Esophagus muscularis mucosa (tissue), 4 donors: Measurements from ENCODE around the gene ELAC2. TPM values are rescaled to one million over a fixed set of nuclear protein-coding genes. Genes with fewer than 3 reads are reported as not detected.

ENCODE experiments used
- DNase-seq: peaks from one replicate; pipeline ENCODE4 v3.0.0-alpha.2; 2017; ENCODE audit errors: extremely low spot score
- H3K27ac ChIP-seq, 4 donors: fragments of 200-600 bp; sonication (generic); replicated peaks in 1 of 4; 1 replicate in 3 of 4; 2 replicates in 1 of 4; pipeline ENCODE4 v1.5.1; 2016 to 2019; ENCODE audit warnings: mild to moderate bottlenecking in 1 of 4
- H3K27me3 ChIP-seq, 4 donors: fragments of 200-600 bp; sonication (generic); one replicate each; pipeline versions ENCODE4 v1.5.1 to v1.6.0; 2016 to 2019
- H3K36me3 ChIP-seq, 4 donors: fragments of 200-600 bp; sonication (generic); one replicate each; pipeline ENCODE4 v1.5.1; 2016 to 2019
- H3K4me1 ChIP-seq, 4 donors: fragments of 200-600 bp; sonication (generic); one replicate each; pipeline ENCODE4 v1.5.1; 2016 to 2019
- H3K4me3 ChIP-seq, 4 donors: fragments of 200-600 bp; sonication (generic); 1 replicate in 2 of 4; 2 replicates in 2 of 4; pipeline ENCODE4 v1.5.1; 2016 to 2019; ENCODE audit warnings: mild to moderate bottlenecking in 4 of 4, moderate library complexity in 1 of 4
- H3K9me3 ChIP-seq, 4 donors: fragments of 200-600 bp; sonication (generic); 1 replicate in 3 of 4; 2 replicates in 1 of 4; pipeline ENCODE4 v1.5.1; 2016 to 2019
- CTCF ChIP-seq, 3 experiments: fragments of 200-600 bp in 2 of 3; fragments of 450-650 bp in 1 of 3; sonication (generic) in 2 of 3; IDR thresholded peaks; one replicate each; pipeline ENCODE4 v1.5.1; 2017 to 2019; ENCODE audit warnings: antibody characterized with exemption in 3 of 3, mild to moderate bottlenecking in 2 of 3, moderate library complexity in 1 of 3
- EP300 ChIP-seq: sonication (generic); formaldehyde crosslinking; IDR thresholded peaks from one replicate; pipeline ENCODE4 v1.6.1; 2017; ENCODE audit warnings: antibody characterized with exemption
- POLR2A ChIP-seq: fragments of 450-650 bp; IDR thresholded peaks from one replicate; pipeline ENCODE4 v1.6.1; 2017; ENCODE audit warnings: antibody characterized with exemption, moderate library complexity, mild to moderate bottlenecking, low read depth
- POLR2AphosphoS5 ChIP-seq, 2 donors: sonication (generic); formaldehyde crosslinking; IDR thresholded peaks; one replicate each; pipeline ENCODE4 v1.6.1; 2017; ENCODE audit warnings: antibody characterized with exemption in 2 of 2
- WGBS: methylation state at CpG from one replicate; pipeline ENCODE4 v1.1.5; 2018; 5-methylcytosine and 5-hydroxymethylcytosine counted together
- intact Hi-C: fragments of 100-400 bp; cut with DNase I; formaldehyde crosslinking; loops from one replicate; pipeline ENCODE4 v1.15.1; 2023
- total RNA-seq, 4 donors: library from RNA; depleted of rRNA; stranded (reverse); fragments of >200 nt; gene quantifications; one replicate each; pipeline versions ENCODE4 v1.1.0 to v1.2.1, GENCODE V29; 2016

ELAC2 gene
- total RNA-seq = 10 to 100 TPM; 55.5 to 94.7 (median 90.1) TPM

- WGBS = 2% methylated on average over 16 of the region's 79 CpGs
- TF ChIP-seq POLR2AphosphoS5 (IDR thresholded peaks at IDR 0.05) (peak; percentile 76 to 91), EP300 (no peak), CTCF (IDR thresholded peaks at IDR 0.05) (peak in 1 of 3 experiments; percentile 14), POLR2A (peak; percentile 40)
- DNase-seq = peak; percentile 99
- H3K4me1 ChIP-seq = peaks cover 6 to 27% (median 22%) of the 10 kb centered on the region in 4 donors
- H3K36me3 ChIP-seq = peaks cover 28 to 37% (median 36%) of the 10 kb centered on the region in 4 donors
- peak within 1 kb of the TSS; percentile 82 to 99 (median 90) for H3K4me3 ChIP-seq
- H3K27ac ChIP-seq = peak within 1 kb of the TSS; percentile 78 to 90 (median 86)
- H3K27me3 ChIP-seq = no peaks in the 10 kb centered on the region
- intact Hi-C loops = loop anchor here (10.0 kb wide), 1 partner anchor 993 kb away; the partner anchor contains the start of gene MAP2K4
- H3K9me3 ChIP-seq = no peaks in the 10 kb centered on the region
Measured at GRCh38 chr17:13017655-13018459, at the start of gene ELAC2. ELAC2 (minus strand) TSS chr17:13018027; CDS start chr17:13017947, 80 bp downstream.

GRCh38 chr17:13065032-13065431 lies 47.2 kb upstream of the ELAC2 start:
- H3K36me3 ChIP-seq = no peaks in the 10 kb centered on the region
- H3K4me3 ChIP-seq = no peak overlapping the region
- WGBS = 74% methylated on average over 1 of the region's 1 CpG
- TF ChIP-seq EP300 = no peak
- no peak for TF ChIP-seq CTCF (IDR thresholded peaks at IDR 0.05)
- TF ChIP-seq POLR2AphosphoS5 (IDR thresholded peaks at IDR 0.05) = no peak
- TF ChIP-seq POLR2A = no peak
- DNase-seq = no peak
- H3K27ac ChIP-seq = no peak overlapping the region
- intact Hi-C loops = no loop called here
- H3K9me3 ChIP-seq = no peaks in the 10 kb centered on the region
- H3K27me3 ChIP-seq = no peaks in the 10 kb centered on the region
- H3K4me1 ChIP-seq = no peaks in the 10 kb centered on the region

GRCh38 chr17:13055131-13055530 lies 37.3 kb upstream of the ELAC2 start:
- DNase-seq = no peak
- Histone ChIP-seq H3K4me1 (no peaks in the 10 kb centered on the region), H3K36me3 (no peaks in the 10 kb centered on the region), H3K27me3 (no peaks in the 10 kb centered on the region), H3K9me3 (no peaks in the 10 kb centered on the region), H3K27ac (no peak overlapping the region), H3K4me3 (no peak overlapping the region)
- WGBS = 77% methylated on average over 5 of the region's 5 CpGs
- TF ChIP-seq EP300 (no peak), CTCF (IDR thresholded peaks at IDR 0.05) (no peak), POLR2A (no peak), POLR2AphosphoS5 (IDR thresholded peaks at IDR 0.05) (no peak)
- intact Hi-C loops = no loop called here

- H3K9me3 ChIP-seq = no peaks in the 10 kb centered on the region
Measured at GRCh38 chr17:13054666-13055065, 36.8 kb upstream of the ELAC2 start.

More at GRCh38 chr17:13054666-13055065, 36.8 kb upstream of the ELAC2 start:
- TF ChIP-seq POLR2A = no peak
- TF ChIP-seq EP300 = no peak
- TF ChIP-seq CTCF (IDR thresholded peaks at IDR 0.05) = no peak
- no peak for TF ChIP-seq POLR2AphosphoS5 (IDR thresholded peaks at IDR 0.05)
- Histone ChIP-seq H3K4me3 (no peak overlapping the region), H3K27me3 (no peaks in the 10 kb centered on the region), H3K36me3 (no peaks in the 10 kb centered on the region), H3K27ac (no peak overlapping the region), H3K4me1 (no peaks in the 10 kb centered on the region)
- 68% methylated on average over 5 of the region's 5 CpGs for WGBS
- no peak for DNase-seq
- intact Hi-C loops = no loop called here
